Fibroblast of lung (primary cell): ENCODE data around the gene DNAAF8. TPM values are rescaled to one million over a fixed set of nuclear protein-coding genes. Genes with fewer than 3 reads are reported as not detected.
"Not testable (repeated sequence)": the region's sequence is repeated elsewhere in the genome, so short reads cannot be mapped to it uniquely, and the experiment has no call there.

Experiments used
- DNase-seq, 2 donors: peaks; one replicate each; pipeline versions ENCODE4 v3.0.0 to v3.0.0-alpha.2; 2010; ENCODE audit warnings: low read depth in 2 of 2
- H2AFZ ChIP-seq: 2 replicates; pipeline ENCODE4 v1.5.1; 2012; ENCODE audit warnings: low read length, control low read depth, inconsistent platforms
- H3K27ac ChIP-seq: 2 replicates; pipeline ENCODE4 v1.5.1; 2011; ENCODE audit warnings: low read length, control low read depth; ENCODE audit not compliant: insufficient read depth
- H3K27me3 ChIP-seq: 2 replicates; pipeline ENCODE4 v1.5.1; 2011; ENCODE audit warnings: mild to moderate bottlenecking, low read length; ENCODE audit not compliant: control insufficient read depth, insufficient read depth
- H3K36me3 ChIP-seq: 2 replicates; pipeline ENCODE4 v1.5.1; 2011; ENCODE audit warnings: low read length; ENCODE audit not compliant: control insufficient read depth, insufficient read depth
- H3K4me1 ChIP-seq: 2 replicates; pipeline ENCODE4 v1.5.1; 2011; ENCODE audit warnings: low read length; ENCODE audit not compliant: control insufficient read depth, insufficient read depth; ENCODE audit errors: extremely low read depth
- H3K4me2 ChIP-seq: 2 replicates; pipeline ENCODE4 v1.5.1; 2011; ENCODE audit warnings: low read length, control low read depth; ENCODE audit not compliant: insufficient read depth; ENCODE audit errors: extremely low read depth
- H3K4me3 ChIP-seq, 4 experiments: fragments of 200-600 bp in 1 of 4; sonication (generic) in 1 of 4; replicated peaks in 1 of 4; 2 replicates each; pipeline ENCODE4 v1.5.1; 2011 to 2016; ENCODE audit warnings: low read length in 4 of 4, low read depth in 3 of 4, mild to moderate bottlenecking in 3 of 4, control low read depth in 2 of 4, inconsistent platforms in 1 of 4, mixed read lengths in 1 of 4; ENCODE audit not compliant: insufficient read depth in 1 of 4; ENCODE audit errors: control extremely low read depth in 1 of 4
- H3K79me2 ChIP-seq: 2 replicates; pipeline ENCODE4 v1.5.1; 2012; ENCODE audit warnings: mild to moderate bottlenecking, low read length, inconsistent platforms; ENCODE audit not compliant: control insufficient read depth, insufficient read depth
- H3K9ac ChIP-seq: 2 replicates; pipeline ENCODE4 v1.5.1; 2011; ENCODE audit warnings: mild to moderate bottlenecking, low read length, control low read depth; ENCODE audit not compliant: insufficient read depth
- H3K9me3 ChIP-seq: 2 replicates; pipeline ENCODE4 v1.5.1; 2012; ENCODE audit warnings: low read depth, low read length; ENCODE audit not compliant: control insufficient read depth, insufficient read depth
- H4K20me1 ChIP-seq: 2 replicates; pipeline ENCODE4 v1.5.1; 2011; ENCODE audit warnings: low read length; ENCODE audit not compliant: control insufficient read depth, insufficient read depth; ENCODE audit errors: extremely low read depth
- CTCF ChIP-seq, 2 donors: IDR thresholded peaks in 1 of 2; conservative IDR thresholded peaks in 1 of 2; 1 replicate in 1 of 2; 2 replicates in 1 of 2; pipeline ENCODE4 v1.5.1; 2011 to 2012; ENCODE audit warnings: low read length in 2 of 2, control low read depth in 1 of 2, inconsistent platforms in 1 of 2, low read depth in 1 of 2, mild to moderate bottlenecking in 1 of 2
- EZH2 ChIP-seq: IDR thresholded peaks from 2 replicates; pipeline ENCODE4 v1.5.1; 2012; ENCODE audit warnings: low read length, control low read depth, mild to moderate bottlenecking; ENCODE audit errors: missing control alignments
- polyA plus RNA-seq, 2 donors: library from polyadenylated mRNA; depleted of rRNA in 1 of 2; stranded (reverse) in 1 of 2; unstranded in 1 of 2; fragments of >200 nt; gene quantifications; 2 replicates each; pipeline ENCODE4 v1.2.1, GENCODE V29; 2011 to 2012; ENCODE audit warnings: missing spikeins in 1 of 2
- total RNA-seq: library from RNA; depleted of rRNA; stranded (reverse); fragments of >200 nt; gene quantifications from 2 replicates; pipeline ENCODE4 v1.2.1, GENCODE V29; 2014

Gene DNAAF8
- total and polyA plus RNA-seq, 2 donors (not counting 1 experiment from before 2014, with no cell fraction given) = 0.50 to 0.95 TPM

DNA sequence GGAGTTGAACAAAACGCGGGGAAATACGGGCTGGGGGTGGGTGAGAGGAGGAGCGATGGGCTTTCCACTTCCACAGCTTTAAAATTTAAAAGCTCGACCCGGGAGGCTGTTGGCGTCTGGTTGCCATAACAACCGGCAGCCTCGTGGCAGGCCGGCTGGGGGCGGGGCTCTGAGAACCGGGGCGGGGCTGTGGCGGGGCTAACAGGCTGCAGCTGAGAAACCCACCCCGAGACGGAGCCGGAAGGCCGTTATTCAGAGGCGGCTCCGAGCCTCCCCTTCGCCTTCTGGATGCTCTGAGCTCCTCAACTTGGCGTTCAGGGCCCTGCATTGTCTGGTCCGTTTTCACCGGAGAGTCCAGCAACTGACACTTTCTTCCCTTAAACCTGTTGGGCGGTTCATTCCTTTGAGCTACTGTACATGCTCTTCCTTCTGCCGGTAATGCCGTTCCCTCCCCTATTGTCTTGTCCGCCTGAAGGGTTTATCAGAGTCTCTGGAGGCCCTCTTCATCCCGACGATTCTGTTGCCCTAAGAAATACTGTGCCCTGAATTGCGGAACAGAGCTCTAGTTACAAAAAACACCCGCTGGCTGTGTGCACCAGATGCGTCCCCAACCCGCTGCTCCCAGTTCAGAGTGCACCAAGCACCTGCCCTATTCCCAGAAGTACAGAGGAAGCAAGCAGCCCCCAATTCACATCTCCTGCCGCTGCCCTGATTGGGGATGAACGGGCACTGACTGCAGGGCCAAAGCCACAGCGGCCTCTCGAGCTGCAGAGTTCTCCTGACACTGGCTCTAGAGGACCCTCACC is 596 bp downstream of the DNAAF8 start:
- Histone ChIP-seq H3K9me3 (no peaks in the 10 kb centered on the region), H3K4me2 (peak overlapping the region; percentile 93), H3K9ac (peak overlapping the region; percentile 75), H2AFZ (peak overlapping the region; percentile 94), H4K20me1 (no peaks in the 10 kb centered on the region), H3K36me3 (peaks cover 1% of the 10 kb centered on the region), H3K4me3 (peak overlapping the region; percentile 80 to 96 (median 81)), H3K79me2 (peaks cover 11% of the 10 kb centered on the region), H3K27ac (peak overlapping the region; percentile 70), H3K4me1 (peaks cover 2% of the 10 kb centered on the region), H3K27me3 (no peaks in the 10 kb centered on the region)
- TF ChIP-seq CTCF (conservative IDR thresholded peaks at IDR 0.05 in 1 of 2, IDR thresholded peaks at IDR 0.05 in 1 of 2; ENCODE audit: low read depth in 1 of 2, low read length in 2 of 2) (no peak), EZH2 (no peak)
- peak; percentile 71 to 78 for DNase-seq

GRCh38 chr16:4736546-4736945 is 2.2 kb downstream of the DNAAF8 start:
- no peak overlapping the region for H3K4me3 ChIP-seq
- no peak overlapping the region for H2AFZ ChIP-seq
- no peaks in the 10 kb centered on the region for H4K20me1 ChIP-seq
- peaks cover 2% of the 10 kb centered on the region for H3K4me1 ChIP-seq
- no peak for DNase-seq
- no peaks in the 10 kb centered on the region for H3K9me3 ChIP-seq
- no peak overlapping the region for H3K27ac ChIP-seq
- no peaks in the 10 kb centered on the region for H3K36me3 ChIP-seq
- no peaks in the 10 kb centered on the region for H3K27me3 ChIP-seq
- H3K4me2 ChIP-seq = no peak overlapping the region
- H3K79me2 ChIP-seq = peaks cover 11% of the 10 kb centered on the region
- TF ChIP-seq CTCF (conservative IDR thresholded peaks at IDR 0.05 in 1 of 2, IDR thresholded peaks at IDR 0.05 in 1 of 2; ENCODE audit: low read depth in 1 of 2, low read length in 2 of 2) (no peak), EZH2 (no peak)
- H3K9ac ChIP-seq = no peak overlapping the region

- no peak for TF ChIP-seq EZH2
- TF ChIP-seq CTCF (conservative IDR thresholded peaks at IDR 0.05 in 1 of 2, IDR thresholded peaks at IDR 0.05 in 1 of 2; ENCODE audit: low read depth in 1 of 2, low read length in 2 of 2) = no peak
- Histone ChIP-seq H2AFZ (no peak overlapping the region), H3K27ac (no peak overlapping the region), H3K9ac (no peak overlapping the region), H3K27me3 (no peaks in the 10 kb centered on the region), H3K79me2 (peaks cover 7% of the 10 kb centered on the region), H3K4me2 (no peak overlapping the region), H3K36me3 (no peaks in the 10 kb centered on the region), H3K4me1 (peaks cover 2% of the 10 kb centered on the region), H3K4me3 (no peak overlapping the region), H3K9me3 (no peaks in the 10 kb centered on the region), H4K20me1 (no peaks in the 10 kb centered on the region)
- no peak for DNase-seq
Measured at GRCh38 chr16:4737545-4737944, 3.2 kb downstream of the DNAAF8 start.

DNA sequence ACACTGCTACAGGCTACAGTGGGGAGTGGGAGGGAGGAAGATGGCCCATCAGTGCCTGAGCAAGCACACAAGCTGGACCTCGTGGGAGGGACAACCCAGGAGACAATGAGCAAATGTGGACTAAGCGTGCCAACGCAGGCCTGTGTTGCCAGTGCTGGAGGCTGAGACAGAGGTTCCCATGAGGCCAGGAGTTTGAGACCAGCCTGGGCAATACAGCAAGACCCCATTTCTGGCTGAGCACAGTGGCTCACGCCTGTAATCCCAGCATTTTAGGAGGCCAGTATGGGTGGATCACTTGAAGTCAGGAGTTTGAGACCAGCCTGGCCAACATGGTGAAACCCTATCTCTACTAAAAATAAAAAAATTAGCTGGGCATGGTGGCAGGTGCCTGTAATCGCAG is 4.0 kb downstream of the DNAAF8 start:
- H3K4me3 ChIP-seq, H2AFZ ChIP-seq, H3K27ac ChIP-seq, H3K4me1 ChIP-seq, H3K9ac ChIP-seq, H3K4me2 ChIP-seq, H3K9me3 ChIP-seq, H4K20me1 ChIP-seq, DNase-seq, H3K36me3 ChIP-seq, H3K27me3 ChIP-seq, H3K79me2 ChIP-seq: not testable (repeated sequence)
